ENCODE data around the gene PLPPR5.

The PLPPR5 gene

DNA sequence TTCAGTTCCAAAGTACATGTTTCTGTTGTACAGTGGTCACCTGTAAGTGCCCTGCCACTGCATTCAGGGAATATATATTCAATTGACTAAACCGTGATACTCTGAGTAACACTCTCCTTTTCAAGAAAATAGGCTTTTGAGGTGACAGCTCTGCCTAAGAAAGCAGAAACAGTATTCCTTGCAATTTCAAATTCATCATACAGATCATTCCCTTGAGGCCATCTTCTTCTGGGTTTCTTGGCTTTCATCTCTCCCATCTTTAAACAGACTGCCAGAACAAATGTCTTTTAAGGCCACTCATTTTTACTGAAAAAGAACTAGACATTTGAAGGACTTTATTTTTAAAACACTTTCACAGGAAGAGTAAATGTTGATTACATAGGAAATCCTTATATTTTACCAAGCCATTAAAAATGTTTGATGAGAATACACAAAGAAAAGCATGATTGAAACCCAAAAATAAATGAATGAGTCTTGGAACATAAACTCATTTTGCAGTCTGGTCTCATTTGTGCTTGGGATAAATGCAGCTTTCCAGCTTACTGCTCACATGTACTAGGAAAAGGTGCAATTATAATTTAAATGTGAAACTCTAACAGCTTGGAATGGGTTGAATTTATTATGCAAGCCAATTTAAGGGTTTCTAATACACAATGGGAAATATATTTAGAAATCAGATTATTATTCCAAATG, 34.7 kb downstream of the PLPPR5 start:
- H3K4me3 ChIP-seq (ENCODE audit: low read length), result no peak overlapping the region
- TF ChIP-seq, protein P1, sequence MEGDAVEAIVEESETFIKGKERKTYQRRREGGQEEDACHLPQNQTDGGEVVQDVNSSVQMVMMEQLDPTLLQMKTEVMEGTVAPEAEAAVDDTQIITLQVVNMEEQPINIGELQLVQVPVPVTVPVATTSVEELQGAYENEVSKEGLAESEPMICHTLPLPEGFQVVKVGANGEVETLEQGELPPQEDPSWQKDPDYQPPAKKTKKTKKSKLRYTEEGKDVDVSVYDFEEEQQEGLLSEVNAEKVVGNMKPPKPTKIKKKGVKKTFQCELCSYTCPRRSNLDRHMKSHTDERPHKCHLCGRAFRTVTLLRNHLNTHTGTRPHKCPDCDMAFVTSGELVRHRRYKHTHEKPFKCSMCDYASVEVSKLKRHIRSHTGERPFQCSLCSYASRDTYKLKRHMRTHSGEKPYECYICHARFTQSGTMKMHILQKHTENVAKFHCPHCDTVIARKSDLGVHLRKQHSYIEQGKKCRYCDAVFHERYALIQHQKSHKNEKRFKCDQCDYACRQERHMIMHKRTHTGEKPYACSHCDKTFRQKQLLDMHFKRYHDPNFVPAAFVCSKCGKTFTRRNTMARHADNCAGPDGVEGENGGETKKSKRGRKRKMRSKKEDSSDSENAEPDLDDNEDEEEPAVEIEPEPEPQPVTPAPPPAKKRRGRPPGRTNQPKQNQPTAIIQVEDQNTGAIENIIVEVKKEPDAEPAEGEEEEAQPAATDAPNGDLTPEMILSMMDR (conservative IDR thresholded peaks at IDR 0.05; ENCODE audit: low read depth, low read length), result no peak
- no peak for DNase-seq (ENCODE audit: low read depth)

DNA sequence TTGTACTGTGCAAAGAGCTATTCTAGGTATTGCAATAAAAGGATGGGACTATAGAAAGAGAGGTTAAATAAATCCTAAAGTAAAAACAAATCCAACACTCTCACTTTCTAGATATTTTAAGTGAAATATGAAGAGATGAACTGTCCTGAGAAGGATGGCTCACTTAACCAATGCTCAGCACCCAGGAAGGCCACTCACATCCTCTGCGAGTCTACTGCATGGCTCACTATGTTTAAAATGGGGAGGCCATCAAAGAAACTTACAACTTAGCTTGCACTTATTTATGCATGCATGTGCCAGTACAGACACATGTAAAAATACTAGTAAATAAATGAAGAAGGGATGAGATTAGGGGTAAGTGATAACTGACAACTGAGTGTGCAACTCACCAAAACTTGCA, 37.5 kb downstream of the PLPPR5 start:
- DNase-seq (ENCODE audit: low read depth), result no peak
- H3K4me3 ChIP-seq (ENCODE audit: low read length), result no peak overlapping the region

DNA sequence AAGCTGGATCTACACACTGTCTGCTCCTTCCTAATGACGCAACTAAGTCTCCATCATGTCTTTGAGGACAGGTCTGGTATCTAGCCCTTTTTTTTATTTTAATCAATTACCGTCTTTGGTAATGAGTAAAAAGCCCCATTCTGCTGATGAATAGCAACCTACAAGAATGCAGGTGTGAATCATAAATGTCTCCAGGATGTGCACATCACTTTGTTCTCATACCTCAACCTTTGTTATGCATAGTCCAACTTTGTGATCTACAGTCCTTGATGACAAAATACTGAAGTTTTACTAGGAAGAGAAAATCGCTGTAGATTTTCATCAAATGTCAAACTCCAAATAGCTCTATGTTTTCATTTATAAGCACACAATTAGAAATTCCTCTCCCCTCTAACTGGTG, 39.3 kb downstream of the PLPPR5 start:
- DNase-seq (ENCODE audit: low read depth), result no peak
- TF ChIP-seq, protein P1 (conservative IDR thresholded peaks at IDR 0.05; ENCODE audit: low read depth, low read length), result no peak
- H3K4me3 ChIP-seq (ENCODE audit: low read length), result no peak overlapping the region

More for the DNA sequence above, 37.5 kb downstream of the PLPPR5 start:
- TF ChIP-seq, protein P1 (conservative IDR thresholded peaks at IDR 0.05; ENCODE audit: low read depth, low read length), result no peak

DNA sequence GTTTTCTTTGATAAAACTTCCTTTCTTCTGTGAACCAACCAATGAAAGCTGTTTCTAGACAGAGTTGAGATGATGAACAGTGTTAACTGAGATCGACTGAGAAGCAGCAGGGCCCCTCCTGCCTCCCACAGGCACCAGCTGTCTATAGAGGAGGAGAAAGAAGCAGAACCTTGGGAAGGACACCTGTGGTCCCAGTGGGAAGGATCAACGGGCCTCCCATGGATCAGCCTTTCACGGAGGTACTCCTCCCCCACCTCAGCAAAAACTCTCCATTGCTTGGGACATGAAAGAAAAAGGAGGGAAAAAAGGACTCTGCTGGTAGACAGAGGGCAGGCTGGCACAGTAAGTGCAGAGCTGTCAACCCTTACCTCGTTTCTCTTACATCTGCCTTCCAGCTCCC, 40.5 kb downstream of the PLPPR5 start:
- TF ChIP-seq, protein P1 (conservative IDR thresholded peaks at IDR 0.05; ENCODE audit: low read depth, low read length), result no peak

DNA sequence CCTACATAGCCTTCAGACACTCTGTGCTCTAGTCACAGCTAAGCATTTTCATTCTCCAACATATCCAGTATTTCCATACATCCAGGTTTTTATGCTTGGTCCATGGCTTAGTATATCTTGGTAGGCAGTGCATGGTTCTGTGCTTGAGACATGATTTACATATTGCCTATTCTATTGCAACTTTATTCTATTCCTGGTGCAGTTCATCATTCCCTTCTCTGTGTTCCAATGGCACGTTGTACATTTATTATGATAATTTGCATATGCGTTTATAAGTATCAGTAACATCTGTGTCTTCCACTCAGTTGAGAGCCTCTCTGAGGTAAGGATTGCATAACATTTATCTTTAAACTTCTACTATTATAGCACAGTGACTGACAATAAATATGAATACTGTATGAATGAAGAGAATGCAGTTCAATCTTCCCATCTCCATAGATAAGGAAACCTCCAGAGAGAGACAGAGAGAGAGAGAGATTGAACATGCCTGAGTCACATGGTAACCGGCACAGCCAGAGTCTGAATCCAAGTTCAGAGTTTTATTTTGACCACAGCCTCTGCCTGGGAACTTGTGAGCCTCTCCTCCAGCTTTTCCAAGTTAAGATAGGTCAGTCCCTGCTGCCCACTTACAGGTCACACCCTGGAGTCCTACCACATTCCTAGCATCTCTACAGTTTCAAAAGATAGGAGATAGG, 41.5 kb downstream of the PLPPR5 start:
- DNase-seq (ENCODE audit: low read depth), result no peak

More for the DNA sequence above, 40.5 kb downstream of the PLPPR5 start:
- DNase-seq (ENCODE audit: low read depth), result no peak
- no peak overlapping the region for H3K4me3 ChIP-seq (ENCODE audit: low read length)

DNA sequence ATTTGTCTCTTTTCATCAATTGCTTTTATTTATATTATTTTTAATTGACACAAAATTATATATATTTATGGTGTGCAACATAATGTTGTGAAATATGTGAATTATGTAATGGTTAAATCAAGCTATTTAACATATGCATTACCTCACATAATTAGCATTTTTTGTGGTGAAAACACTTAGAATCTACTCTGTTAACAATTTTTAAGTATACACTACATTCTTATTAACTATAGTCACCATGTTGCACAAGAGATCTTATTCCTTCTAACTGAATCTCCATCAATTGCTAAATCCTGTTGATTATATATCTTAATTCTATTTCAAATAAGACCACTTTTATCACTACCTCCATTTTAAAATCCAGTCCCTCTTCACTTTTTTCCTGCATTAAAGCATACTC, 42.5 kb downstream of the PLPPR5 start:
- TF ChIP-seq, protein P1 (conservative IDR thresholded peaks at IDR 0.05; ENCODE audit: low read depth, low read length), result no peak
- DNase-seq (ENCODE audit: low read depth), result no peak
- H3K4me3 ChIP-seq (ENCODE audit: low read length), result no peak overlapping the region

More for the DNA sequence above, 41.5 kb downstream of the PLPPR5 start:
- TF ChIP-seq, protein P1 (conservative IDR thresholded peaks at IDR 0.05; ENCODE audit: low read depth, low read length), result no peak
- no peak overlapping the region for H3K4me3 ChIP-seq (ENCODE audit: low read length)

DNA sequence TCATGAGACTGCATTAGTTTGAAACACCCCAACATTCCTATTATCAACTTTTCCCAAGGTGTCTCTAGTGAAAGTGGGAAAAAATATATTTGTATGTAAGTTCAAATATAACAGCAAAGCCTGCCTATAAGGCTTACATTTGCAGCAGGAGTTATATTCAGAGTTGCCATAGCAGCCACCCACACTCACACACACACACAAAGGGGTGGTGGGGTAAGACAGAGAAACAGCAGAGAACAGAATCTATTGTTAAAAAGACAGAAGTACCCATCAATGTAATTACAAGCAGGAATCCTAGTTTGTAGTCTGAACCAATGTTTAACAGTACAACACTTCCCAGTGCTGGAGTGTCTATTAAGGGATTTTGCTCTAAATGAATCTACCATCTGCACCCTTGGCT, 55.0 kb downstream of the PLPPR5 start:
- DNase-seq (ENCODE audit: low read depth), result no peak

More for the DNA sequence above, 55.0 kb downstream of the PLPPR5 start:
- H3K4me3 ChIP-seq (ENCODE audit: low read length), result no peak overlapping the region
- TF ChIP-seq, protein P1 (conservative IDR thresholded peaks at IDR 0.05; ENCODE audit: low read depth, low read length), result no peak
